Prostate gland (tissue), 2 donors: Measurements from ENCODE around the gene SEMA3E.

Source experiments
- POLR2A ChIP-seq: fragments of 450-650 bp; IDR thresholded peaks from one replicate; pipeline ENCODE4 v1.6.1; 2016; ENCODE audit warnings: antibody characterized with exemption, mild to moderate bottlenecking
- POLR2AphosphoS5 ChIP-seq: sonication (generic); formaldehyde crosslinking; IDR thresholded peaks from one replicate; pipeline ENCODE4 v1.6.1; 2017; ENCODE audit warnings: antibody characterized with exemption
- TF ChIP-seq, protein P1 (sequence below), 4 experiments: fragments of 200-600 bp in 2 of 4; fragments of 450-650 bp in 2 of 4; sonication (generic) in 2 of 4; IDR thresholded peaks; 1 replicate in 3 of 4; 2 replicates in 1 of 4; pipeline ENCODE4 v1.5.1; 2016 to 2019; ENCODE audit warnings: antibody characterized with exemption in 4 of 4, mild to moderate bottlenecking in 2 of 4, moderate library complexity in 2 of 4

GRCh38 chr7:83365746-83366145, 283.2 kb downstream of the SEMA3E start:
- TF ChIP-seq, protein P1, sequence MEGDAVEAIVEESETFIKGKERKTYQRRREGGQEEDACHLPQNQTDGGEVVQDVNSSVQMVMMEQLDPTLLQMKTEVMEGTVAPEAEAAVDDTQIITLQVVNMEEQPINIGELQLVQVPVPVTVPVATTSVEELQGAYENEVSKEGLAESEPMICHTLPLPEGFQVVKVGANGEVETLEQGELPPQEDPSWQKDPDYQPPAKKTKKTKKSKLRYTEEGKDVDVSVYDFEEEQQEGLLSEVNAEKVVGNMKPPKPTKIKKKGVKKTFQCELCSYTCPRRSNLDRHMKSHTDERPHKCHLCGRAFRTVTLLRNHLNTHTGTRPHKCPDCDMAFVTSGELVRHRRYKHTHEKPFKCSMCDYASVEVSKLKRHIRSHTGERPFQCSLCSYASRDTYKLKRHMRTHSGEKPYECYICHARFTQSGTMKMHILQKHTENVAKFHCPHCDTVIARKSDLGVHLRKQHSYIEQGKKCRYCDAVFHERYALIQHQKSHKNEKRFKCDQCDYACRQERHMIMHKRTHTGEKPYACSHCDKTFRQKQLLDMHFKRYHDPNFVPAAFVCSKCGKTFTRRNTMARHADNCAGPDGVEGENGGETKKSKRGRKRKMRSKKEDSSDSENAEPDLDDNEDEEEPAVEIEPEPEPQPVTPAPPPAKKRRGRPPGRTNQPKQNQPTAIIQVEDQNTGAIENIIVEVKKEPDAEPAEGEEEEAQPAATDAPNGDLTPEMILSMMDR (IDR thresholded peaks at IDR 0.05): no peak
- TF ChIP-seq POLR2A: no peak
- TF ChIP-seq POLR2AphosphoS5: no peak
